Measurements from ENCODE around the gene ADORA2A. TPM values are rescaled to one million over a fixed set of nuclear protein-coding genes. Genes with fewer than 3 reads are reported as not detected.

The ADORA2A gene
- total RNA-seq, 1 donor: 0.45 TPM

GRCh38 chr22:24435323-24435645 lies 7.9 kb downstream of the ADORA2A start:
- no peak for DNase-seq (ENCODE audit: low read depth)
- H3K4me3 ChIP-seq (ENCODE audit: low read depth, low read length): no peak overlapping the region
- no peak for TF ChIP-seq CTCF (IDR thresholded peaks at IDR 0.05; ENCODE audit: insufficient read depth, low read length)

- no peak for TF ChIP-seq CTCF (IDR thresholded peaks at IDR 0.05; ENCODE audit: insufficient read depth, low read length)
- no peak overlapping the region for H3K4me3 ChIP-seq (ENCODE audit: low read depth, low read length)
- DNase-seq (ENCODE audit: low read depth): peak; percentile 47
Measured at GRCh38 chr22:24435861-24436371, 8.5 kb downstream of the ADORA2A start.

GRCh38 chr22:24436553-24436952 lies 9.2 kb downstream of the ADORA2A start:
- no peak overlapping the region for H3K4me3 ChIP-seq (ENCODE audit: low read depth, low read length)
- TF ChIP-seq CTCF (IDR thresholded peaks at IDR 0.05; ENCODE audit: insufficient read depth, low read length): no peak
- DNase-seq (ENCODE audit: low read depth): no peak

- TF ChIP-seq CTCF (IDR thresholded peaks at IDR 0.05; ENCODE audit: insufficient read depth, low read length): no peak
Measured at GRCh38 chr22:24437091-24437490, 9.7 kb downstream of the ADORA2A start.

GRCh38 chr22:24437741-24438328 lies 10.4 kb downstream of the ADORA2A start:
- H3K4me3 ChIP-seq (ENCODE audit: low read depth, low read length): no peak overlapping the region
- peak; percentile 27 for TF ChIP-seq CTCF (IDR thresholded peaks at IDR 0.05; ENCODE audit: insufficient read depth, low read length)
- peak; percentile 11 for DNase-seq (ENCODE audit: low read depth)

More at GRCh38 chr22:24437091-24437490, 9.7 kb downstream of the ADORA2A start:
- no peak for DNase-seq (ENCODE audit: low read depth)
- H3K4me3 ChIP-seq (ENCODE audit: low read depth, low read length): no peak overlapping the region

GRCh38 chr22:24440270-24440717 lies 12.9 kb downstream of the ADORA2A start:
- no peak for TF ChIP-seq CTCF (IDR thresholded peaks at IDR 0.05; ENCODE audit: insufficient read depth, low read length)
- no peak overlapping the region for H3K4me3 ChIP-seq (ENCODE audit: low read depth, low read length)
- no peak for DNase-seq (ENCODE audit: low read depth)

Data from fibroblast of the aortic adventitia (primary cell).